HG02981 (cell line): ENCODE measurements around the gene DPH2.

Experiments used
- ATAC-seq: cut with Tn5 transposase; IDR thresholded peaks from one replicate; pipeline ENCODE4 v1.9.1; 2021; ENCODE audit warnings: mild to moderate bottlenecking, moderate library complexity; ENCODE audit not compliant: unreplicated experiment

The DPH2 gene

GRCh38 chr1:43981636-43982035, 11.8 kb downstream of the DPH2 start:
- no peak for ATAC-seq

- no peak for ATAC-seq
Observed at GRCh38 chr1:43982241-43982640, 12.4 kb downstream of the DPH2 start.

GRCh38 chr1:43982808-43983207, 13.0 kb downstream of the DPH2 start:
- ATAC-seq: no peak

- ATAC-seq: no peak
Observed at GRCh38 chr1:43983253-43983899, 13.6 kb downstream of the DPH2 start.

GRCh38 chr1:43984855-43985254, 15.0 kb downstream of the DPH2 start:
- ATAC-seq: no peak

- no peak for ATAC-seq
Observed at GRCh38 chr1:43985984-43986595, 16.3 kb downstream of the DPH2 start.

- ATAC-seq: no peak
Observed at GRCh38 chr1:43986712-43987111, 16.9 kb downstream of the DPH2 start.

- no peak for ATAC-seq
Observed at GRCh38 chr1:43987159-43987902, 17.5 kb downstream of the DPH2 start.

- no peak for ATAC-seq
Observed at GRCh38 chr1:43990271-43991199, 20.7 kb downstream of the DPH2 start.

GRCh38 chr1:43991200-43991475, 21.3 kb downstream of the DPH2 start:
- ATAC-seq: no peak

- ATAC-seq: peak; percentile 59
Observed at GRCh38 chr1:43991476-43992231, 21.8 kb downstream of the DPH2 start, which contains the start of gene CCDC24. Gene CCDC24 (plus strand): TSS chr1:43991599. CDS start chr1:43991879, 280 bp downstream.

- ATAC-seq: no peak
Observed at GRCh38 chr1:43992232-43992995, 22.6 kb downstream of the DPH2 start.

GRCh38 chr1:43993206-43993914, 23.6 kb downstream of the DPH2 start:
- no peak for ATAC-seq

- no peak for ATAC-seq
Observed at GRCh38 chr1:43994071-43994470, 24.3 kb downstream of the DPH2 start.

- no peak for ATAC-seq
Observed at GRCh38 chr1:43994794-43995790, 25.3 kb downstream of the DPH2 start.

- ATAC-seq: no peak
Observed at GRCh38 chr1:43995984-43996732, 26.3 kb downstream of the DPH2 start.

- ATAC-seq: no peak
Observed at GRCh38 chr1:43996733-43997115, 26.9 kb downstream of the DPH2 start.
